Neural progenitor cell (in vitro differentiated cells): ENCODE measurements around the gene ALK.

Experiments used
- CTCF ChIP-seq: fragments of 200-600 bp; sonication (generic); IDR thresholded peaks from 2 replicates; pipeline ENCODE4 v1.5.1; 2017; ENCODE audit warnings: antibody characterized with exemption, mild to moderate bottlenecking
- EZH2 ChIP-seq: fragments of 200-600 bp; sonication (generic); IDR thresholded peaks from 2 replicates; pipeline ENCODE4 v1.6.1; 2017; ENCODE audit warnings: antibody characterized with exemption, mild to moderate bottlenecking, moderate library complexity

GRCh38 chr2:29691391-29691950, 229.9 kb downstream of the ALK start:
- no peak for TF ChIP-seq CTCF
- no peak for TF ChIP-seq EZH2
